ENCODE data around the gene ADH6. TPM values are rescaled to one million over a fixed set of nuclear protein-coding genes. Genes with fewer than 3 reads are reported as not detected.

ADH6 gene
- total and polyA plus RNA-seq, 7 donors, result 5.0 to 12.5 (median 8.4) TPM; not detected in 4

GRCh38 chr4:99179626-99180025 lies 39.4 kb downstream of the ADH6 start:
- peak overlapping the region in 3 of 4 donors; percentile 52 to 67 (median 61) for H3K27ac ChIP-seq
- no peak overlapping the region for H3K4me3 ChIP-seq
- no peaks in the 10 kb centered on the region for H3K27me3 ChIP-seq
- WGBS, 2 donors, result 19 to 73% methylated on average over 1 of the region's 1 CpG
- H3K9me3 ChIP-seq, result peaks cover 0 to 9% (median under 1%) of the 10 kb centered on the region in 4 donors
- intact Hi-C loops (cut with DNase I), result no loop called here
- no peak for DNase-seq
- TF ChIP-seq POLR2A (IDR thresholded peaks at IDR 0.05), result no peak
- TF ChIP-seq POLR2AphosphoS5 (IDR thresholded peaks at IDR 0.05), result no peak
- TF ChIP-seq EP300 (IDR thresholded peaks at IDR 0.05), result no peak
- no peak for TF ChIP-seq CTCF (IDR thresholded peaks at IDR 0.05)
- no peaks in the 10 kb centered on the region for H3K36me3 ChIP-seq
- H3K4me1 ChIP-seq, result peaks cover 0 to 23% (median 20%) of the 10 kb centered on the region in 4 donors

GRCh38 chr4:99179178-99179577 lies 39.9 kb downstream of the ADH6 start:
- no peaks in the 10 kb centered on the region for H3K36me3 ChIP-seq

GRCh38 chr4:99166544-99166943 lies 52.5 kb downstream of the ADH6 start:
- H3K9me3 ChIP-seq, result peaks cover 0 to 2% (median 0%) of the 10 kb centered on the region in 4 donors
- no peaks in the 10 kb centered on the region for H3K36me3 ChIP-seq
- WGBS, 2 donors, result 69 to 76% methylated on average over 2 of the region's 2 CpGs
- intact Hi-C loops (cut with DNase I), result no loop called here
- no peak overlapping the region for H3K4me3 ChIP-seq
- DNase-seq, result no peak
- TF ChIP-seq POLR2A (IDR thresholded peaks at IDR 0.05) (no peak), POLR2AphosphoS5 (IDR thresholded peaks at IDR 0.05) (no peak), CTCF (IDR thresholded peaks at IDR 0.05) (no peak), EP300 (IDR thresholded peaks at IDR 0.05) (no peak)
- H3K27ac ChIP-seq, result no peak overlapping the region
- H3K27me3 ChIP-seq, result no peaks in the 10 kb centered on the region
- no peaks in the 10 kb centered on the region for H3K4me1 ChIP-seq

More at GRCh38 chr4:99179178-99179577, 39.9 kb downstream of the ADH6 start:
- Histone ChIP-seq H3K9me3 (peaks cover 0 to 9% (median under 1%) of the 10 kb centered on the region in 4 donors), H3K4me1 (peaks cover 0 to 23% (median 20%) of the 10 kb centered on the region in 4 donors), H3K27ac (peak overlapping the region in 1 of 4 donors; percentile 67), H3K27me3 (no peaks in the 10 kb centered on the region), H3K4me3 (no peak overlapping the region)
- WGBS, 2 donors, result 80 to 89% methylated on average over 2 of the region's 2 CpGs
- TF ChIP-seq POLR2A (IDR thresholded peaks at IDR 0.05) (no peak), EP300 (IDR thresholded peaks at IDR 0.05) (no peak), CTCF (IDR thresholded peaks at IDR 0.05) (no peak), POLR2AphosphoS5 (IDR thresholded peaks at IDR 0.05) (no peak)
- DNase-seq, result no peak
- intact Hi-C loops (cut with DNase I), result no loop called here

- no peak for DNase-seq
- 93 to 95% methylated on average over 1 of the region's 1 CpG for WGBS, 2 donors
- Histone ChIP-seq H3K4me1 (no peaks in the 10 kb centered on the region), H3K27ac (no peak overlapping the region), H3K9me3 (peaks cover 0 to 2% (median 0%) of the 10 kb centered on the region in 4 donors), H3K4me3 (no peak overlapping the region), H3K27me3 (no peaks in the 10 kb centered on the region), H3K36me3 (no peaks in the 10 kb centered on the region)
- intact Hi-C loops (cut with DNase I), result no loop called here
- TF ChIP-seq POLR2AphosphoS5 (IDR thresholded peaks at IDR 0.05), result no peak
- TF ChIP-seq EP300 (IDR thresholded peaks at IDR 0.05), result no peak
- no peak for TF ChIP-seq CTCF (IDR thresholded peaks at IDR 0.05)
- TF ChIP-seq POLR2A (IDR thresholded peaks at IDR 0.05), result no peak
These were observed 53.1 kb downstream of the ADH6 start for GRCh38 chr4:99165978-99166377.
